Aorta (tissue), 5 donors: ENCODE measurements around the gene SLC22A3. TPM values are rescaled to one million over a fixed set of nuclear protein-coding genes. Genes with fewer than 3 reads are reported as not detected.

Experiments used
- ATAC-seq: fragments of 200-7000 bp; cut with Tn5 transposase; one replicate; pipeline ENCODE4 v1.9.1; 2022; ENCODE audit warnings: moderate library complexity; ENCODE audit not compliant: low FRiP score
- DNase-seq, 2 donors: peaks; one replicate each; pipeline ENCODE4 v3.0.0-alpha.2; 2020
- H3K27ac ChIP-seq, 2 donors: one replicate each; pipeline ENCODE4 v1.5.1; 2013; ENCODE audit warnings: low read length in 2 of 2, mild to moderate bottlenecking in 2 of 2, moderate library complexity in 2 of 2, control low read depth in 1 of 2, inconsistent platforms in 1 of 2, low read depth in 1 of 2
- H3K27me3 ChIP-seq, 2 donors: one replicate each; pipeline ENCODE4 v1.6.1; 2013; ENCODE audit warnings: control low read depth in 1 of 2, low read length in 1 of 2, mild to moderate bottlenecking in 1 of 2, moderate library complexity in 1 of 2; ENCODE audit not compliant: insufficient read depth in 2 of 2, control insufficient read depth in 1 of 2
- H3K36me3 ChIP-seq, 2 donors: one replicate each; pipeline ENCODE4 v1.6.1; 2013; ENCODE audit warnings: control low read depth in 1 of 2, low read length in 1 of 2, mild to moderate bottlenecking in 1 of 2; ENCODE audit not compliant: insufficient read depth in 2 of 2, control insufficient read depth in 1 of 2
- H3K4me1 ChIP-seq, 2 donors: one replicate each; pipeline ENCODE4 v1.6.1; 2013; ENCODE audit warnings: low read length in 2 of 2, control low read depth in 1 of 2, mild to moderate bottlenecking in 1 of 2, moderate library complexity in 1 of 2; ENCODE audit not compliant: insufficient read depth in 2 of 2, control insufficient read depth in 1 of 2
- H3K4me3 ChIP-seq, 2 donors: one replicate each; pipeline ENCODE4 v1.5.1; 2013; ENCODE audit warnings: low read length in 2 of 2, control low read depth in 1 of 2, mild to moderate bottlenecking in 1 of 2
- H3K9me3 ChIP-seq: one replicate; pipeline ENCODE4 v1.6.1; 2013; ENCODE audit warnings: mild to moderate bottlenecking, low read length; ENCODE audit not compliant: control insufficient read depth
- WGBS, 2 donors: extraction: QIAGEN DNeasy Blood & Tissue Kit; methylation state at CpG; one replicate each; pipeline ENCODE4 v1.1.7; 2013; 5-methylcytosine and 5-hydroxymethylcytosine counted together
- intact Hi-C, 2 donors: fragments of 100-400 bp; cut with DNase I; formaldehyde crosslinking; loops; one replicate each; pipeline versions ENCODE4 v1.14.2 to v1.15.0; 2022
- polyA plus RNA-seq, 2 donors: library from polyadenylated mRNA; stranded (reverse); fragments of 200-250 nt; gene quantifications; one replicate each; pipeline ENCODE4 v1.2.3, GENCODE V29; 2013
- total RNA-seq, 2 donors: library from RNA; stranded (reverse); fragmentation: NEBNext Ultra II Directional; extraction: Animal tissue kit (Norgen Biotek cat#: 25700); gene quantifications; one replicate each; pipeline ENCODE4 v1.2.1, GENCODE V29; 2021
- donor health status: healthy with polysubstance abuse.
- donor health status: Bipolar disorder and iron deficiency.
- donor health status: DM: no; HTN: no; CAD: no.
- donor health status: DM: no; HTN: no; CAD: no.
- donor health status: DM: yes; HTN: yes; CAD: no.

Gene SLC22A3
- total and polyA plus RNA-seq, 4 donors, result 28.1 to 61.0 (median 40.8) TPM

- Histone ChIP-seq H3K27me3 (no peaks in the 10 kb centered on the region), H3K27ac (no peak overlapping the region), H3K4me1 (no peaks in the 10 kb centered on the region), H3K36me3 (peaks cover 3 to 6% of the 10 kb centered on the region in 2 donors), H3K9me3 (peaks cover 7% of the 10 kb centered on the region), H3K4me3 (no peak overlapping the region)
- DNase-seq, result no peak
- 87 to 92% methylated on average over 8 of the region's 8 CpGs for WGBS, 2 donors
- intact Hi-C loops, result no loop called here
- ATAC-seq, result no peak
Observed at GRCh38 chr6:160477901-160478300, 129.7 kb downstream of the SLC22A3 start.

- no peak for DNase-seq
- H3K36me3 ChIP-seq, result peaks cover 4% of the 10 kb centered on the region in 2 donors
- intact Hi-C loops, result no loop called here
Observed at GRCh38 chr6:160487116-160487515, 138.9 kb downstream of the SLC22A3 start.

GRCh38 chr6:160489091-160489490 is 140.9 kb downstream of the SLC22A3 start:
- H3K9me3 ChIP-seq, result no peaks in the 10 kb centered on the region
- no peaks in the 10 kb centered on the region for H3K27me3 ChIP-seq
- no peak for ATAC-seq
- no peak overlapping the region for H3K4me3 ChIP-seq
- H3K4me1 ChIP-seq, result no peaks in the 10 kb centered on the region
- no peak overlapping the region for H3K27ac ChIP-seq
- intact Hi-C loops, result no loop called here
- H3K36me3 ChIP-seq, result peaks cover 0 to 3% of the 10 kb centered on the region in 2 donors
- 67 to 87% methylated on average over 1 of the region's 1 CpG for WGBS, 2 donors
- DNase-seq, result no peak

More at GRCh38 chr6:160487116-160487515, 138.9 kb downstream of the SLC22A3 start:
- no peak overlapping the region for H3K27ac ChIP-seq
- H3K4me3 ChIP-seq, result no peak overlapping the region
- no peaks in the 10 kb centered on the region for H3K9me3 ChIP-seq
- no peaks in the 10 kb centered on the region for H3K4me1 ChIP-seq
- H3K27me3 ChIP-seq, result no peaks in the 10 kb centered on the region
- 90 to 91% methylated on average over 11 of the region's 11 CpGs for WGBS, 2 donors
- ATAC-seq, result no peak

GRCh38 chr6:160494576-160494975 is 146.4 kb downstream of the SLC22A3 start:
- ATAC-seq (no peak), DNase-seq (no peak)
- Histone ChIP-seq H3K27ac (no peak overlapping the region), H3K36me3 (peaks cover 0 to 8% of the 10 kb centered on the region in 2 donors), H3K4me1 (no peaks in the 10 kb centered on the region), H3K9me3 (no peaks in the 10 kb centered on the region), H3K27me3 (no peaks in the 10 kb centered on the region), H3K4me3 (no peak overlapping the region)
- 87 to 94% methylated on average over 3 of the region's 3 CpGs for WGBS, 2 donors
- intact Hi-C loops, result no loop called here

- ATAC-seq (no peak), DNase-seq (no peak)
- no peaks in the 10 kb centered on the region for H3K4me1 ChIP-seq
- 82 to 89% methylated on average over 4 of the region's 4 CpGs for WGBS, 2 donors
- no peak overlapping the region for H3K4me3 ChIP-seq
- peaks cover 1% of the 10 kb centered on the region for H3K9me3 ChIP-seq
- intact Hi-C loops, result no loop called here
- no peaks in the 10 kb centered on the region for H3K27me3 ChIP-seq
- no peak overlapping the region for H3K27ac ChIP-seq
- H3K36me3 ChIP-seq, result peaks cover 0 to 8% of the 10 kb centered on the region in 2 donors
Observed at GRCh38 chr6:160500639-160501038, 152.5 kb downstream of the SLC22A3 start.

Other genes with a start within 250 kb of the SLC22A3 start
- gene SLC22A1, start 226.6 kb upstream of the SLC22A3 start, total RNA-seq, result 1 to 10 TPM; 2.5 to 2.8 TPM
- gene SLC22A1, start 226.6 kb upstream of the SLC22A3 start, polyA plus RNA-seq, result 1 to 10 TPM in 1 of 2 donors, not detected in 1; 1.4 TPM
- 1 to 10 TPM in 1 of 2 donors, not detected in 1; 1.1 TPM for gene SLC22A2, start 89.6 kb upstream of the SLC22A3 start, total RNA-seq
- 1 to 10 TPM in 1 of 2 donors, under 1 TPM in 1; 0.26 to 3.9 TPM for gene SLC22A2, start 89.6 kb upstream of the SLC22A3 start, polyA plus RNA-seq